Astrocyte (in vitro differentiated cells and primary cell): ENCODE data around the gene CYP27A1.

Source experiments
- CTCF ChIP-seq: IDR thresholded peaks from 2 replicates; pipeline ENCODE4 v1.5.1; 2011; ENCODE audit warnings: low read depth, mild to moderate bottlenecking, inconsistent platforms, low read length, moderate library complexity; ENCODE audit not compliant: insufficient read depth
- EZH2 ChIP-seq: IDR thresholded peaks from 2 replicates; pipeline ENCODE4 v1.6.1; 2012; ENCODE audit warnings: mild to moderate bottlenecking, low read length, inconsistent platforms; ENCODE audit not compliant: insufficient read depth

GRCh38 chr2:218733171-218734021 lies 48.6 kb upstream of the CYP27A1 start:
- no peak for TF ChIP-seq CTCF
- TF ChIP-seq EZH2, result no peak
